GM23248 (cell line): ENCODE measurements around the gene RARS2.

Experiments
- EZH2 ChIP-seq: fragments of 200-600 bp; sonication (generic); IDR thresholded peaks from 2 replicates; pipeline ENCODE4 v1.6.1; 2018; ENCODE audit warnings: antibody characterized with exemption, mild to moderate bottlenecking; ENCODE audit not compliant: insufficient read depth, poor library complexity, severe bottlenecking
- EZH2phosphoT487 ChIP-seq: fragments of 200-600 bp; sonication (generic); IDR thresholded peaks from 2 replicates; pipeline ENCODE4 v1.6.1; 2018; ENCODE audit warnings: antibody characterized with exemption, moderate library complexity, mild to moderate bottlenecking, low read depth; ENCODE audit not compliant: insufficient read depth

- no peak for TF ChIP-seq EZH2phosphoT487
- no peak for TF ChIP-seq EZH2
Observed at GRCh38 chr6:87483929-87484328, 105.9 kb downstream of the RARS2 start.
